ENCODE measurements around the gene TMEM135. TPM values are rescaled to one million over a fixed set of nuclear protein-coding genes. Genes with fewer than 3 reads are reported as not detected.
A peak's percentile ranks its signal among the peaks of the same experiment; 100 is the strongest.
"Not testable (repeated sequence)": the region's sequence is repeated elsewhere in the genome, so short reads cannot be mapped to it uniquely, and the experiment has no call there.

The TMEM135 gene
- total RNA-seq, 1 experiment from 2014 or later, result 26.3 TPM

GRCh38 chr11:87141980-87142514 is 104.3 kb downstream of the TMEM135 start:
- no peak for DNase-seq (ENCODE audit: low spot score)

GRCh38 chr11:87142594-87142993 is 104.9 kb downstream of the TMEM135 start:
- DNase-seq (ENCODE audit: low spot score), result no peak

DNA sequence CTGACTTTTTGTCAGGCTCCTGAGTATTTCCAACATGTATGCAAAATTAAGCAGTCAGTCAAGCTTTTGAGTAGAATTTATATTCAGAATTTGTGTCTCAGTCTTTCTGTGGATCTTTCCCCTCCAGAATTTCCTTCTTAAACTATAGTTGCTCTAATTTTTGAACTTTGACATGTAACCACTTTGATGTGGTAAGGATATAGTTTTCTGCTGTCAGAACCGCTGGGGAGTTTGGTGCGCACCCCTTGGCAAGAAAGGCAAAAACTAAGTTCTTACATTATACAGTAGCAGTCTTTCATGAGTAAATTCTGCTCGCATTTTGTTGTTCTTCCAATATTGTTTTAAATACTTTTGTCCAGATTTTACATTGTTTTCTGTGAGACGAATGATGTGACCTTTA is 105.9 kb downstream of the TMEM135 start:
- no peak for DNase-seq (ENCODE audit: low spot score)

DNA sequence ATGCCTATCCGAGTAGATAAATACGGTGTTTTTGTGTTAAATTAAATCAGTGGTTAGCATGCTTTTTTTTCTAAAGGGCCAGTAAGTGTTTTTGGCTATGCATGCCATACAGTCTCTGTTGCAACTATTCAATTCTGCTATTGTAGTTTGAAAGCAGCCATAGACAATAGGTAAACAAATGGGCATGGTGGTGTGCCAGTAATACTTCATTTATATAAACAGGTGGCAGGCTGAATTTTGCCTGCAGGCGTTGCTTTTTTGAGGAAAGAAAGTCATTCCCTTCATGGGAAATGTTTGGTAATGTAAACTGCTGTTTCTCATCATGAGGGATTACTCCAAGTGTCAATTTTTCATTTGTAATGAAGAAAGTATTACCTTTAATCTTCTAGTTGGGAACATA is 106.5 kb downstream of the TMEM135 start:
- DNase-seq (ENCODE audit: low spot score), result peak; percentile 77

GRCh38 chr11:87148749-87149148 is 111.0 kb downstream of the TMEM135 start:
- no peak for DNase-seq (ENCODE audit: low spot score)

- not testable (repeated sequence) for DNase-seq (ENCODE audit: low spot score)
Measured at GRCh38 chr11:87149782-87150181, 112.0 kb downstream of the TMEM135 start.

- peak; percentile 53 for DNase-seq (ENCODE audit: low spot score)
Measured at GRCh38 chr11:87150936-87151335, 113.2 kb downstream of the TMEM135 start.

- DNase-seq (ENCODE audit: low spot score), result no peak
Measured at GRCh38 chr11:87154246-87154645, 116.5 kb downstream of the TMEM135 start.

- DNase-seq (ENCODE audit: low spot score), result no peak
Measured at GRCh38 chr11:87156970-87157369, 119.2 kb downstream of the TMEM135 start.

DNA sequence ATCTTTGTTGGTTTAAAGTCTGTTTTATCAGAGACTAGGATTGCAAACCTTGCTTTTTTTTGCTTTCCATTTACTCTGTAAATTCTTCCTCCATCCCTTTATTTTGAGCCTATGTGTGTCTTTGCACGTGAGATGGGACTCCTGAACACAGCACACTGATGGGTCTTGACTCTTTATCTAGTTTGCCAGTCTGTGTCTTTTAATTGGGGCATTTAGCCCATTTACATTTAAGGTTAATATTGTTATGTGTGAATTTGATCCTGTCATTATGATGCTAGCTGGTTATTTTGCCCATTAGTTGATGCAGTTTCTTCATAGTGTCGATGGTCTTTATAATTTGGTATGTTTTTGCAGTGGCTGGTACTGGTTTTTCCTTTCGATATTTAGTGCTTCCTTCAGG is 131.3 kb downstream of the TMEM135 start:
- DNase-seq (ENCODE audit: low spot score), result not testable (repeated sequence)

DNA sequence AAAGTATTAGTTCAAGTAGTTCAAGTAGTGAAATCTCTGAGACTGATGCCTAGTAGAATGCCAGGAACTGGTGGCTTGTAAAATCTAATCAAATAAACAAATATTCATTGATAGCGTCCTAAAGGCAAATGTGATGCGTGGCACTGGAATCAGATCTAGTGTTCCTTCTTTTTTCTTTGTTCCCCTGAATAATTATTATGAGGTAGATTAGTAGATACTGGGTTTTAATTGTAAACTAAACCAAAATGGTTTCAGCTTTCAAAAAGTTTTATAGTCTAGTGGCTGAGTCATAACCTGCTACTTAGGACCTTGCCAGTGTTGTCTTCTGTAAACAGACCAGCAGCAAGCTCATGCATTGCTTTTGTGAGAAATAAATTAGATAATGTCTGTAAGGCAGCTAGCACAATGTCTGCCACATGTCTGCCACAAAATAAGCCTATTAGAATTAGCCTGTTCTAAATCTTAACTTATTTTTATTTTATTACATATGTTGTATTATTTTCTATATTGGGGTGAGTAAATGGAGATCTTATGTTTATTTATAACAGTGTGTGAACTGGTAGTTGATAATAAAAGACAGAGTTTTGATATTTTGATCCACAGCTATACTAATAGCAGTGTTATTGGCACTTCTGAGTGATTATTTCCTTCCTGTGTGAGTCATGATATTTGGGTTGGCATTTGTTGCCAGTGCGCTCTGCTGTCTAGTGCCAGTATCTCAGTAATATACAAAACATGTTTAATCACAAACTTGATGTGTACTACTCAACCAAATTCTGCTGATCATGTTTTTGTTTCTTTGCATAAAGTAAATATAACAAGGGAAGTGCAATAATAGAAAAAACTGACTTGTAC is 135.7 kb downstream of the TMEM135 start:
- peak; percentile 92 for DNase-seq (ENCODE audit: low spot score)

DNA sequence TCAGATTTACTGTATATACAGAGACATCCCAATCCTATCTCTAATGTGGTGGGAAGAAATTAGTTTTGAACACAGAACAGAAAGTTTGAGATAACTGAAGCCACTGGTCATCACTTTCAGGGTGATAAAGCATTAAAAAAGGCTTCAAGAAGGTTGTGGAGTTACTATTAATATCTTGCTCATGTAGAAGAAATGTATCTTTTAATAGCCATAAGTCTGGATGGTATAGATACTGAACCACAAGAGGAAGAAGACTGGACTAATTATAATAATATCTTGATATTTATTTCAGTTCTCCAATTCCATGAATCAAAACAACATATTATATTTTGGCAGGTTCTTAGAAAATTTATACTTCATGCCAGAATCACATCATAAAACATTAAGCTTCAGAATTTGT is 137.1 kb downstream of the TMEM135 start:
- no peak for DNase-seq (ENCODE audit: low spot score)

- peak; percentile 6 for DNase-seq (ENCODE audit: low spot score)
Measured at GRCh38 chr11:87176044-87176443, 138.3 kb downstream of the TMEM135 start.

GRCh38 chr11:87179621-87180020 is 141.9 kb downstream of the TMEM135 start:
- DNase-seq (ENCODE audit: low spot score), result no peak

DNA sequence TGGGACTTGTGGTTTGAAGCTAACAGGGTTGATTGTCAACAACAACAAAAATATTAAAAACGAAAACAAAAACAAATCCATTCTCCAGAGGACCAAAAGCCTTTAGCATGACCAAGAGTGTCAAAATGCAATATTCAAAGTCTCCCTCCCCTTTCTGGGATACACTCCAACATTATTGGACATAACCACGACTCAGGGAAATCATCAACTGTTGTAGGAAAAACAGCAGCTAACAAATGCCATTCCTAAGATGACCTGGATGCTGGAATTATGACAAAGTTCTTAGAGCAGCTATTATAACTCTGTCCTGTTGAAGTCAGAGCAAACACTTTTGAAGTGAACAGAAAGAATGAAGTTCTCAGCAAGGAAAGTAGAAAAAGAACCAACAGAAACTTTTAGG is 143.0 kb downstream of the TMEM135 start:
- DNase-seq (ENCODE audit: low spot score), result peak; percentile 13

GRCh38 chr11:87181143-87181542 is 143.4 kb downstream of the TMEM135 start:
- DNase-seq (ENCODE audit: low spot score), result no peak

DNA sequence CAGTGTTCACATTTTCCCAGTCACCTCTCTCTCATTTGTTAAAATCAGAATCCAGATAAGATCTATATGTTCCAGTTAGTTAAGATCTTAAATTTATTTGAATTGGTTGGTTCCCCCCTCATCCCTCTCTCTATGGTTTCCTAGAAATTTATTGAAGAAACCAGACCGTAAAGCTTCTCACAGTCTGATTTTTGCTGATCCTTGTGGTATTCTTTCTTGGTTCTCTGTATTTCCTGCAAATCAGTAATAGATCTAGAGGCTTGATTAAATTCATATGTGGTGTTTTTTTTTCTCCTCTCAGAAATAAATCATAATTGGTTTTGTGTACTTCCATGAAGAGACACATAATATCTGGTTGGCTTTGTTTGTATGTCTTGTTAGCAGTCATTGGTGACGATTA is 147.5 kb downstream of the TMEM135 start:
- no peak for DNase-seq (ENCODE audit: low spot score)

DNA sequence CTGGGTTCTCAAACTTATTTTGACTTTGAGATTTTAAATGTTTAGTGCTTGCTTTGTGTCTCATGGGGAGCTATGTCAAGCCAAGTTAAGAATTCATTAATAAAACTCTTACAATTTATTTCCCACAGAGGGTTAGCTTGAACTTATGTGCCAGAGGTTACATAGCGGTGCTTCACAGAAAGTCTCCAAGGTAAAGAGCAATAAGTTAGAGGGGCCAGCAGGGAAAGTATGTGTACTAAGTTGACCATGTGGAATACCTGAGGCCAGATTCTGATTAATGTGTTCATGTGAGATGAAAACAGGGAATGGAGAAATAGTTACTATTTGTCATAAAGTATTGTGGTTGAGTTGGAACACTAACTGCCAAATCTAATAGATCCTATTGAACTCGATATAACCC is 149.3 kb downstream of the TMEM135 start:
- no peak for DNase-seq (ENCODE audit: low spot score)

- no peak for DNase-seq (ENCODE audit: low spot score)
Measured at GRCh38 chr11:87187930-87188329, 150.2 kb downstream of the TMEM135 start.

DNA sequence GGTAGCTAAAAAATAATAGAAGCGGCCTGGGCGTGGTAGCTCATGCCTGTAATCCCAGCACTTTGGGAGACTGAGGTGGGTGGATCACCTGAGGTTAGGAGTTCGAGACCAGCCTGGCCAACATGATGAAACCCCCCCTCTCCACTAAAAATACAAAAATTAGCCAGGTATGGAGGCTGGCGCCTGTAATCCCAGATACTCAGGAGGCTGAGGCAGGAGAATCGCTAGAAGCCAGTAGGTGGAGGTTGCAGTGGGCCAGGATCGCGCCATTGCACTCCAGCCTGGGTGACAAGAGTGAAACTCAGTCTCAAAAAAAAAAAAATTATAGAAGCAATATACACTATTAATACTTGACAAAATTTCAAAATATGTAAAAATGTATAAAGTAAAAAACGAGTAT is 150.7 kb downstream of the TMEM135 start:
- DNase-seq (ENCODE audit: low spot score), result not testable (repeated sequence)

DNA sequence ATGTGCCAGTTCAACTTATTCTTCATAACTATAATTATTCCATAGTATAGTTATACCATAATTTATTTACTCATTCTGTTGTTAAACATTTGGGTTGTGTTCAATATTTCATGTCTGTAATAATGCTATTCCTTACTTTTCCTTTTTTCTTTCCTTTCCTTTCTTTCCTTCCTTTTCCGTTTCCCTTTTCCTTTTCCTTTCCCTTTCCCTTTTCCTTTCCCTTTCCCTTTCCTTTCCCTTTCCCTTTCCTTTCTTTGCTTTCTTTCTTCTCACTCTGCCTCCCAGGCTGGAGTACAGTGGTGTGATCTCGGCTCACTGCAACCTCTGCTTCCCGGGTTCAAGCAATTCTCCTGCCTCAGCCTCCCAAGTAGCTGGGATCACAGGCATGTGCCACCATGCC is 151.2 kb downstream of the TMEM135 start:
- not testable (repeated sequence) for DNase-seq (ENCODE audit: low spot score)

DNA sequence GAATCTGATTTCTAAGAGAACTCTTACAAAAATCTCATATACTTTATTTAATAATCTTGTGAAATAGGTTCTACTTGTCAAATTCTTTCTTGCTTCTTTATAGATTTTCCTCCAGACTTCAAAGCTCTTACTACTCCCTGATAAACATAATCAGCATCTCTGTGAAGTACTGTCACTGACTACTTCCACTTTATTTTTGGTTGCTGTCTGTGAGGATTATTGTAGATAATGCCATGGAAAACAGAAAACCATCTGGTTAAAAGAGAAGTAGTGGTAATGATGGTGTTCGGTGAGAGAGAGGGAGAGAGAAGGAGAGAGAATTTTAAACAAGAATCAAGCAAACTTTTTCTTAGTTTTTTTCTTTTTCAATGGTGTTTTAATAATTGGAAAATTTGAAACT is 152.3 kb downstream of the TMEM135 start:
- DNase-seq (ENCODE audit: low spot score), result no peak

DNA sequence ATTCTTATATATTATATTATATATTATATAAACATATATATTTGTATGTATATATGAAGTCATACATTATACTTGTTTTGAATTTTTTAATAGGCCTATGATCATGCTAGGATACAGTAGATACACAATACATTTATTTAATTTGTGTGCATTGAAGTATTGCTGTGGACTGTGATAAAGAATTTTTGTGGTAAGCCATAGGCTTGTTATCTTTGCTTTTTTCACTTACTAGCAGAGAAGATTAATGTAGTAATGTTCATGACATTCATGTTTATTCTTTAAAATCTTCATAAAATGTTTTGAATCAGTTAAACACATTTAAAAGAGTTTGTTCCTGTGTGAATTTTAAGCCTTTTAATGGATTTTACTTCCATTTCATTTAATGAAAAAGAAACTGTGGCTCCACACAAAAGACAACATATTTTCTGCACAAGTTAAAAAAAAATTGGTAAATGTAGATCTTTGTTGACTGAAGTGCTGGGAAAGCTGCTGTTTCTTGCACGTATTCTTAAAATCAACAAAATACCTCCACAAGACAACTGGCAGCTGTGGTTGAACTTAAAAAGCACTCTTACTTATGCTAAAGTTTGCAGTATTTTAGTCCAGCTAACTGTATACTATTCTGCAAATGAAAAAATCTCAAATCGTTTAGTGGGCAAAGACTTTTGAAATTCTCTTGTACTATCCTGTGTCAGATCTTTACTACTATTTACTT is 156.2 kb downstream of the TMEM135 start:
- peak; percentile 10 for DNase-seq (ENCODE audit: low spot score)
